ENCODE results near the gene TNRC6B.
A peak's percentile ranks its signal among the peaks of the same experiment; 100 is the strongest.
"Not testable (repeated sequence)": the region's sequence is repeated elsewhere in the genome, so short reads cannot be mapped to it uniquely, and the experiment has no call there.

Gene TNRC6B, protein sequence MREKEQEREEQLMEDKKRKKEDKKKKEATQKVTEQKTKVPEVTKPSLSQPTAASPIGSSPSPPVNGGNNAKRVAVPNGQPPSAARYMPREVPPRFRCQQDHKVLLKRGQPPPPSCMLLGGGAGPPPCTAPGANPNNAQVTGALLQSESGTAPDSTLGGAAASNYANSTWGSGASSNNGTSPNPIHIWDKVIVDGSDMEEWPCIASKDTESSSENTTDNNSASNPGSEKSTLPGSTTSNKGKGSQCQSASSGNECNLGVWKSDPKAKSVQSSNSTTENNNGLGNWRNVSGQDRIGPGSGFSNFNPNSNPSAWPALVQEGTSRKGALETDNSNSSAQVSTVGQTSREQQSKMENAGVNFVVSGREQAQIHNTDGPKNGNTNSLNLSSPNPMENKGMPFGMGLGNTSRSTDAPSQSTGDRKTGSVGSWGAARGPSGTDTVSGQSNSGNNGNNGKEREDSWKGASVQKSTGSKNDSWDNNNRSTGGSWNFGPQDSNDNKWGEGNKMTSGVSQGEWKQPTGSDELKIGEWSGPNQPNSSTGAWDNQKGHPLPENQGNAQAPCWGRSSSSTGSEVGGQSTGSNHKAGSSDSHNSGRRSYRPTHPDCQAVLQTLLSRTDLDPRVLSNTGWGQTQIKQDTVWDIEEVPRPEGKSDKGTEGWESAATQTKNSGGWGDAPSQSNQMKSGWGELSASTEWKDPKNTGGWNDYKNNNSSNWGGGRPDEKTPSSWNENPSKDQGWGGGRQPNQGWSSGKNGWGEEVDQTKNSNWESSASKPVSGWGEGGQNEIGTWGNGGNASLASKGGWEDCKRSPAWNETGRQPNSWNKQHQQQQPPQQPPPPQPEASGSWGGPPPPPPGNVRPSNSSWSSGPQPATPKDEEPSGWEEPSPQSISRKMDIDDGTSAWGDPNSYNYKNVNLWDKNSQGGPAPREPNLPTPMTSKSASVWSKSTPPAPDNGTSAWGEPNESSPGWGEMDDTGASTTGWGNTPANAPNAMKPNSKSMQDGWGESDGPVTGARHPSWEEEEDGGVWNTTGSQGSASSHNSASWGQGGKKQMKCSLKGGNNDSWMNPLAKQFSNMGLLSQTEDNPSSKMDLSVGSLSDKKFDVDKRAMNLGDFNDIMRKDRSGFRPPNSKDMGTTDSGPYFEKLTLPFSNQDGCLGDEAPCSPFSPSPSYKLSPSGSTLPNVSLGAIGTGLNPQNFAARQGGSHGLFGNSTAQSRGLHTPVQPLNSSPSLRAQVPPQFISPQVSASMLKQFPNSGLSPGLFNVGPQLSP (N-terminal part only)

GRCh38 chr22:40177738-40178416 is at the start of gene TNRC6B:
Gene TNRC6B, plus strand, starts transcription at chr22:40177925. Its CDS starts 211 bp downstream, at chr22:40178136.
- peak; percentile 75 for DNase-seq (ENCODE audit: low read depth, low spot score)

GRCh38 chr22:40128989-40129388 is 48.7 kb upstream of the TNRC6B start:
- DNase-seq (ENCODE audit: low read depth, low spot score): no peak

GRCh38 chr22:40137132-40137531 is 40.6 kb upstream of the TNRC6B start:
- DNase-seq (ENCODE audit: low read depth, low spot score): no peak

DNA sequence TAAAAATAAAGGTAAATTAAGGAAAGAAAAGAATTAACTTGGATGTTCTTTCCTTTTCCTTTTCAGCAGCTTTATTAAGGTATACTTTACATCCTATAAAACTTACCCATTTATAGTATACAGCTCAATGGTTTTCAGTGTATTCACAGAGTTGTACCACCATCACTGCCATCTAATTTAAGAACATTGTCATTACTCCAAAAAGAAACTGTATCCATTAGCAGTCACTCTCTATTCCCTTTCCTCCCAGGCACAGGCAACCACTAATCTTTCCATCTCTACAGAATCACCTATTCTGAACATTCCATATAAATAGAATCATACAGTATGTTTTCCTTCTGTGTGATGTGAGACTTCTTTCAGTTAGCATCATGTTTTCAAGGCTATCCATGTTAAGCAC is 38.9 kb upstream of the TNRC6B start:
- DNase-seq (ENCODE audit: low read depth, low spot score): no peak

- no peak for DNase-seq (ENCODE audit: low read depth, low spot score)
Observed at GRCh38 chr22:40147388-40148176, 30.1 kb upstream of the TNRC6B start.

DNA sequence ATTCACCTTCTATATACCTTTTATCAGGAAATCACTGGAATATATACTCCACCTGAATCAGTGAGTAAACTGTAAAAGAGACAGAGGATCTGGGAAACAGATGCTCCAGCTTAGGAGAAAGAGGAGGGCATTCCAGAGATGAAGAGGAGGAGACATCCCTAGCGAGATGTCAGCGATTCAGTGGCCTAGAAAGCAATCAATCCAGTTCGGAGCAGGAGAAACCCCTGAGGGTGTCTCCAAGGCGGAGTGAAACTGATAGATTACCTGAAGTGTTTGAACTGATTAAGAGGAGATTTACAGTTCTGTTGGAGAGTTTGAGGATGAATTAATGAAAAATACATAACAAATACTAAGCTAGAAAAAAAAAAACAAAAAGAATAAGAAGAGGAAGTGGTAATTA is 24.5 kb upstream of the TNRC6B start:
- DNase-seq (ENCODE audit: low read depth, low spot score): no peak

- DNase-seq (ENCODE audit: low read depth, low spot score): no peak
Observed at GRCh38 chr22:40153705-40154104, 24.0 kb upstream of the TNRC6B start.

GRCh38 chr22:40156001-40156516 is 21.7 kb upstream of the TNRC6B start:
- DNase-seq (ENCODE audit: low read depth, low spot score): no peak

DNA sequence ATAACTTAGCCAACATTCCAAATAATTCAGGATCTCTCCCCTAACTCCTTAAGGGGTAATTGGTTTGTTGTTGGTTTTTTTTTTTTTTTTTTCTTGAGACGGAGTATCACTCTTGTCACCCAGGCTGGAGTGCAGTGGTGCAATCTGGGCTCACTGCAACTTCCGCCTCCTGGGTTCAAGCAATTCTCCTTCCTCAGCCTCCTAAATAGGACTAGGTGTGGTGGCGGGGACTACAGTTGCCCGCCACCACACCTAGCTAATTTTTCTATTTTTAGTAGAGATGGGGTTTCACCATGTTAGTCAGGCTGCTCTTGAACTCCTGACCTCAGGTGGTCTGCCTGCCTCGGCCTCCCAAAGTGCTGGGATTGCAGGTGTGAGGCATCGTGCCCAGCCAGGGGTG is 21.0 kb upstream of the TNRC6B start:
- DNase-seq (ENCODE audit: low read depth, low spot score): not testable (repeated sequence)

GRCh38 chr22:40157330-40157945 is 20.3 kb upstream of the TNRC6B start:
- no peak for DNase-seq (ENCODE audit: low read depth, low spot score)

DNA sequence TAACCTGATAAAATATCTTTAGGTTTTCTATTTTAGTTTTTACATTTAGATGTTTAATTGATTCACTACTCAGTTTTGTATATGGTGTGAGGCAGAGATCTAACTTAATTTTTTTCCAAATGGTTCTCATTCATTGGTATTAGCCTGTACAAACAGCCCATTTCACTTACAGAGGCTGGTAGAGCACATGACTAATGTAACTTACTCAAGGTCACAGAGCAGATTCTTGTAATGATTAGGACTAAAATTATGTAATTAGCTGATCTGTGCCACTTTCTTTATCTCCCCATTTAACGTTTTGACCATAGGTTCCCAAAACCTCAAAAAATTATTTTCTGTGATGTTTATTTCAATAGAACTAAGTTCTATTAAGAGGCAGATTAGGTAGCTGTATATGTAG is 16.5 kb upstream of the TNRC6B start:
- DNase-seq (ENCODE audit: low read depth, low spot score): no peak

DNA sequence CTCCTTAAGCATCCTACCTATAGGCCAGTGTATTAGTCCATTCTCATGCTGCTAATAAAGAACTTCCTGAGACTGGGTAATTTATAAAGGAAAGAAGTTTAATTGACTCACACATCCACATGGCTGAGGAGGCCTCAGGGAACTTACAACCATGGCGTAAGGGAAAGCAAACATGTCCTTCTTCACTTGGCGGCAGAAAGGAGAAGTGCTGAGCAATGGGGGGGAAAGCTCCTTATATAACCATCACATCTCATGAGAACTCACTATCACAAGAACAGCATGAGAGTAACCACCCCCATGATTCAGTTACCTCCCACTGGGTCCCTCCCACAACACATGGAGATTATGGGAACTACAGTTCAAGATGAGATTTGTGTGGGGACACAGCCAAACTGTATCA is 12.2 kb upstream of the TNRC6B start:
- not testable (repeated sequence) for DNase-seq (ENCODE audit: low read depth, low spot score)

DNA sequence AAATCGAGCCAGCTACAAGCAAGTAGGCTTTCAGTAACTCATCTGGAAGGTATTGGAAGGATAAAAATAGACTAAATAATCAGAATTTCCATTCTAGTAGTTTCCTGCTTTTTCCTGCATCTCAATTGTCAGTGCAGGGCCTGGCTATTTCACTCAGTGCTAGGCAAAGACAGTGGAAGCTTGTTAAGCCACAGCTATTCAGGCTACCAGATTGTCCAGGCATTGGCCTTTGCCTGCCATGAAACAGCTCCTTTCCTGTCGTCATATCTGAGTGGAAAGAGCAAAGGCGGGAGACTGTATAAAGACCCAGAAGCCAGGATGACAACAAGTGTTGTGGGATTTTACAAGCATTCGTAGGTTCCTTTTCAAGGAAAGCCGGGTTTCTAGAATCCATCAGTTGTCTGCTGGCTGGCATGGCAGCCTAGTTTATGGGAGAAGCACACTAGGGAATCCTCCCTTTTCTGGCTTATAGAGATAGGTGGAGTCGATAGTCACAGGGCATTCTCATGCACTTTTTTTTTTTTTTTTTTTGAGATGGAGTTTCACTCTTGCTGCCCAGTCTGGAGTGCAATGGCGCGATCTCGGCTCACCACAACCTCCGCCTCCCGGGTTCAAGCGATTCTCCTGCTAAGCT is 2.0 kb upstream of the TNRC6B start:
- DNase-seq (ENCODE audit: low read depth, low spot score): no peak

DNA sequence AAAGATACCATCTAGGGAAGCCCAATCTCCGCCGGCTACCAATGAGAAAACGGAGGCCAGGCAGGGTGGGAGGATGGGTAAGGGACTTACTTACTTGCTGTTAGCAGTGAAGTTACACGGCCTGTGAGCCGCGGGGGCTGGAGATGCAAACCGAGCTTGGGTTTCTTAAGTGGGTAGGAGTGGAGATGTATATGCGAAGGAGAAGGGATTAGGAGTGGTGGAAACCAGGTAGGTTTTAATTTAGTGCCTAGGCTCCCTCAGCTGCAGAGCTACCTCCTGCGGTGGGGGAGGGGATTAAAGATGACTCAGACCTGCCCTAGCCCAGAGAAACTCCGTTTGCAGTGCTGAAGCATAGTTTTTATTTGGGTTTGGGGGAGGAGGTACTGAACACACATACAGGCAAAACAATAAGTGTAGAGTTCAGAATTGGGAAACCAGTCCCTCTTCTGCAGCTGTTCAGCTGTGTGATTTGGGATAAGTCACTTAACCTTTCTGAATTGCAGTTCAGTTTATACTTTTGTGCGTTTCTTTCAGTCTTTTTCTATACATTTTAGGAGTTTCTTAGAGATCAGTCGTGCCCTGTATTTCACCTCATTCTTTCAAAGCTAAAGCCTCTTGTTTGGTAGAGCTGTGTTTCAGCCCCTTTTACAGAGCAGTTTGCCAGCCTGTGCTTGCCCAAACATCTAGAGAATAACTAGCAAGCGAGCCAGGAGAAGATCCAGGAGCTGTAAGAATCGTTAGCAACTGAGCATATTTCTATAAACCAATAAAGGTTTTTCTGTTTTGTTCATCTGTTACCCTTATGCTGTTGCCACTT is 596 bp upstream of the TNRC6B start:
- DNase-seq (ENCODE audit: low read depth, low spot score): peak; percentile 51

DNA sequence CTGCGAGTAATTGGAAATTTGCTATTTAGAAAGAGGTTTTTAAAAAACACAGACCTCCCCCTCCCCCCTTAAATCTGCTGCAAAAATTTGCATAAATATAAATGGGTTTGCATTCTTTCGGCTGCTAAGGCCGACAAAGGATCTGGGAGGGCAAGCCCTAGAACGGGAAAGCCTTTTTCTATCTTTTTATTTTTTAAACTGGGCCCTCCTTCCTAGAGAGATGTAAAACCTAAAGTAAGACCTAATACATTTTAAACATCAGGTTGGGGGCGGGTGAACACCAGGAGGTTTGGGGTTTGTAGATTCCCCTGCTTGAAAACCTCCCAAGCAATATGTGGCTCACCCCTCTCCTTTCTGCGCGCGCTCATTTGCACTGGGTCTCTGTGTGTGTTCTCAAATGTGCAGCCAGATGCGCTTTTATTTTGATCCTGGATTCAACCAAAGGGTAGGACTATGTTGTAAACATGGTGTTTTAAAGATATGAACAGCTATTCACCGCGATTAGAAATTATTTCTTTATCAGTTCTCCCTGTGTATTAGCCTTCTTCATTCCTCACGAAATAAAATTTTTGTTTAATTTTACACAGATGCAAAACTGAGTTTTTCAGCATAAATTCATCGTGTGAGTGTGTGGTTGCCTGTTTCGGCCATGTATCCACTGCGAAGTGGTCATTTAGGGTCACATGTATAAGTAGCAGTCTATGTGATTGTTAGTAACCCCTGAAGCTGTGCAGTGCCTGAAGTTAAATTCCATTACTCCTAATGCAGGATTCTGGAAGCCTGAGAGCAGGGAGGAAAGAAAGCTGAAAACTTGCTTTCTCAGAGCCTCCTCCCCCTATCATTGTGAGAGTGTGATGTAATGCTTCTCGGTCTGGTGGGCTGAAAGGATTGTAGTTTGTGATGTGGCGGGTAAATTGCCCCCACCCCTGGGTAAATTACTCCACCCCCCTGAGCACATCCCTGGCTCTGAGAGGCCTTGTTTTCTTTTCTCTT is 988 bp downstream of the TNRC6B start:
- no peak for DNase-seq (ENCODE audit: low read depth, low spot score)

DNA sequence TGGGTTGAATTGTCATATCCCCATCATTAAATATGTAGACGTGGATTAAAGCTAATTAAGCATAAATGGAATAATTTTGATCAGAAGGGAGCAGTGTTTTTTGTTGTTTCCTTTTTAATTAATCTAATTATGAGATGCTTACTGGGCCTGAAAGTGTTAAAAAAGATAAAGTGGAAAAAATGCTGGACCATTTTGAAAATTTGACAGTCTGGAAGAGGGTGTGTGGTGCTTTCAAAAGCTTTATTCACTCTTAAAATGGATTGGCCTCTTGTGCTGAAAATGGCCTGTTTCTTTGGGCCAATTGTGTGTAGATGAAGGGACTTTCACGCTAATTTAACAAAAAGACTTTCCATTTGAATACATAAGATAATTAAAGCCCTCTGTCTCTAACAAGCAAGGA is 1.8 kb downstream of the TNRC6B start:
- no peak for DNase-seq (ENCODE audit: low read depth, low spot score)

GRCh38 chr22:40180403-40180802 is 2.7 kb downstream of the TNRC6B start:
- no peak for DNase-seq (ENCODE audit: low read depth, low spot score)

All from activated CD4-positive, CD25-positive, alpha-beta regulatory T cell treated with anti-CD3 and anti-CD28 coated beads, Interleukin-2, amount 50 U/mL, for 16 hours (primary cell).